ENCODE data around the gene SEPTIN10.
"Not testable (repeated sequence)": the region's sequence is repeated elsewhere in the genome, so short reads cannot be mapped to it uniquely, and the experiment has no call there.

SEPTIN10 gene

GRCh38 chr2:109607766-109608165 lies 6.0 kb downstream of the SEPTIN10 start:
- in situ Hi-C loops (cut with MboI; ENCODE audit: low sequenced_read_pairs) = no loop called here

DNA sequence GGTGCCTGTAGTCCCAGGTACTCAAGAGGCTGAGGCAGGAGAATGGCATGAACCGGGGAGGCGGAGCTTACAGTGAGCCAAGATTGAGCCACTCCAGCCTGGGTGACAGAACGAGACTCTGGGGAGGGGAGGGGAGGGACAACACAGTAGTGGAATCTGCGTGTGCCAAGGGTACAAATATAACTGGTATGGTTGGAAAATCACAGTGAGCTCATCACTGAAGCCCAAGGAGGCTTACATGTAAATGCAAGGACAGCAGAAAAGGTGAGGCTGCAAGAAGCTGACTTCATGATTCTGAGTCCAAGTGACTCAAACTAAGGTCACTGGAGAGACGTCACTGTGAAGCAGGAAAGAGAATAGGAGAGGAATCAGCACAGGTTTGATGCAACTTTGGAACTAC lies 9.2 kb downstream of the SEPTIN10 start:
- in situ Hi-C loops (cut with MboI; ENCODE audit: low sequenced_read_pairs) = no loop called here

GRCh38 chr2:109602617-109603188 lies 11.1 kb downstream of the SEPTIN10 start:
- in situ Hi-C loops (cut with MboI; ENCODE audit: low sequenced_read_pairs) = no loop called here

DNA sequence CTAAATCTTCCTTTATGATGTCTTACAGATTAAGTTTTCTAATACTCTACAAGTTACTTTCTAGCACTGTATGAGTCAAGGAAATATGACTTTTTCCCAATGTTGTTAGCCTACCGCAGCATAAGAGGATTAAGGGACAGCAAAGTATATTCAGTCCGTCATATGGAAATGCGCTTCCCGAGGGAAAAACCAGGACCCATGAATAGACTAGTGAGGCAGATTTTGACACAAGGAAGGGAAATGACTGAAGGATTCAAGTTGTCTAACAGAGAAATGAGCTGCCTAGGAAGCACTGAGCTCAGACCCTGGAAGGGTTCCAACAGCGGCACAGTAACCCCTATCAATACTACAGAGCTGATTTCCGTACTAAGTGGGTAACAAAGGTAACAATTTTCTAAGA lies 12.0 kb downstream of the SEPTIN10 start:
- in situ Hi-C loops (cut with MboI; ENCODE audit: low sequenced_read_pairs) = no loop called here

GRCh38 chr2:109597283-109597682 lies 16.5 kb downstream of the SEPTIN10 start:
- in situ Hi-C loops (cut with MboI; ENCODE audit: low sequenced_read_pairs) = no loop called here

GRCh38 chr2:109595644-109596043 lies 18.1 kb downstream of the SEPTIN10 start:
- in situ Hi-C loops (cut with MboI; ENCODE audit: low sequenced_read_pairs) = no loop called here

DNA sequence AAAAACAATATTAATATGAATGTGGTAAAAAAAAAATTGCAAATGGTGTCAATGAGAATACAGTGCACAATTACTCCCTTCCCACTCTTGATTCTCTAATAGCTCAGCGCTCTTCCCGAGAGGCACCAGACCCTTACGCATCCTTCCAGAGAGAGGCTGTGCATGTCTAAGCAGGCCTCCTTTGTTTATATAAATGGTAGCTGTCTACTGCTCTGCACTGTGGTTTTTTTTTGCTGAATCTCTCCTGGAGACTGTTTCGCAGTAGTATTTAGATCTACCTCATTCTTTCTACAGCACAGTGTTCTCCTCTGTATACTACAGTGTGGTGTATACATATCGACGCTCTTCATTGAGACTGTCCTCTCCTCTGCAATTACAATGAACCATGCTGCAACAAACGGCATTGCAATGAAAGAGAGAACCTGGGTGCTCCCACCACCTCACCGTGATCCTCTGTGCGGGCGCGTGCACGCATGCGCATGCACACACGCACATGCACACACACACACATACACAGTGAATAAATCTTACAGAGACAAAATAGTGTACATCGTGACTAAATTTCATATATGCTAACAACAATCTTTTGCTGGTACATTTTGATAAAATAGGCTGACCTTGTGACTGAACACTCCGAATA lies 19.4 kb downstream of the SEPTIN10 start:
- in situ Hi-C loops (cut with MboI; ENCODE audit: low sequenced_read_pairs) = no loop called here

DNA sequence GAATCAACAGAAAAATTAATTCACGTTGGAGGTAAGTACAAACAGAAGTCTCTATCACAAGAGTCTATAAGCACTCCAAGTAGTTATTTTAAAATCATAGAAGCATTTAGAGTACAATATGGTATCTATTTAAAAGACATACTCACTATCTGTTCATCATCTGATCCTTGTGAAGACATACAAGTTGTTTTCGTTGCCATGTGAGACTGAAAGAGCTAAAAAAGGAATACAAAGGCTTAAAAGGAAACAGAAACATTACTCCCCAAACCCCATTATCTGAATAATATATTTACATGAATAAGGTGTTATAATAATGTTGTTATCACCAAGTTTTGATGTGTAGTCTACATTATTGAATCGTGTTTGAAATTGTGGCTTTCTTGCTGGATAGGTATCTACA lies 20.9 kb downstream of the SEPTIN10 start:
- in situ Hi-C loops (cut with MboI; ENCODE audit: low sequenced_read_pairs) = no loop called here

DNA sequence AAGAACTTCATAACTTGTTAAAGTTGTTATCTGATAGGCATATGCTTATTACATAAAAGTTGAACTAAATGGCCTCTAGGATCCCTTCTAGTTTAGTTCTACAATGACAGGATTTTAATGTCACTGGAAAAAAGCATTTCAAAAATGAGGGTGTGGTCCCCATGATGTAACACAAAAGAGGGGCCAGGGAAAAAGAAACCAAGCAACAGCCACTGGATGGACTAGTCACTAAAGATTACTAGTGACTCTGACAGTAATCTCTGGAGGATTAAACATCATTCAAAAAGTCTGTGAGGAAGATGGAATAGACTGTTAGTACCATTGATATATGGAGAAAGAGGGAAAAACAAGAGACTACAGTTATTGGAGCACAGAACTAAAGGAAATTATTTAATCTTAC lies 22.6 kb downstream of the SEPTIN10 start:
- in situ Hi-C loops (cut with MboI; ENCODE audit: low sequenced_read_pairs) = no loop called here

DNA sequence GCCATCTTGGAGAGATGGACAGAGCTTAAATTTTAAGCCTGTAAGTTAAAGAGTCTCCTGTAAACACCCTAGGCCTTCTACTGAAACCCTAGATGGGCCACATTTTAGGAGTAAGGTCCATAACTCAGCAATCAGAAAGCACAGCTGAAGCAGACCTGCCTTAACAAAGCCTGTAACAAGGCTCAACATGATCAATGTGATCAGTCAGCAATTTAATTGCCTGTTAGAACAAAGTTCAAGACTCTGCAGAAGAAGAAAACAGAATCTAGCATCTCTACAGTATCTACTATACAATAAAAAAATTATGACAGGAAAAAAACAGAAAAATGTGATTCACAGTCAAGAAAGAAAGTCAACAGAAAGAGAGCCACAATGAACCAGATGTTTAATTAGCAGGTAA lies 27.1 kb downstream of the SEPTIN10 start:
- in situ Hi-C loops (cut with MboI; ENCODE audit: low sequenced_read_pairs) = no loop called here

GRCh38 chr2:109582928-109583895 lies 30.6 kb downstream of the SEPTIN10 start:
- in situ Hi-C loops (cut with MboI; ENCODE audit: low sequenced_read_pairs) = no loop called here

DNA sequence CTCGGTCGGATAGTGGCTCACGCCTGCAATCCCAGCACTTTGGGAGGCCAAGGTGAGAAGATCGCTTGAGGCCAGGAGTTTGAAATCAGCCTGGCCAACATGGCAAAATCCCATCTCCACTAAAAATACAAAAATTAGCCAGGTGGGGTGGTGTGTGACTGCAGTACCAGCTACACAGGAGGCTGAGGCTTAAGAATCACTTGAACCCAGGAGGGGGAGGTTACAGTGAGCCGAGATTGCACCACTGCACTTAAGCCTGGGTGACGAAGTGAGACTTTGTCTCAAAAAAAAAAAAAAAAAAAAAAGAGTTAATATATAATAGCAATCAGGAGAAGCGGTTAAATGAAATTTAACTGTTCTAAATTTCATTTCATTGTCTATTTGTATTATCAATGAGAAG lies 36.1 kb downstream of the SEPTIN10 start:
- in situ Hi-C loops (cut with MboI; ENCODE audit: low sequenced_read_pairs) = not testable (repeated sequence)

- in situ Hi-C loops (cut with MboI; ENCODE audit: low sequenced_read_pairs) = no loop called here
Measured at GRCh38 chr2:109575373-109575772, 38.4 kb downstream of the SEPTIN10 start.

DNA sequence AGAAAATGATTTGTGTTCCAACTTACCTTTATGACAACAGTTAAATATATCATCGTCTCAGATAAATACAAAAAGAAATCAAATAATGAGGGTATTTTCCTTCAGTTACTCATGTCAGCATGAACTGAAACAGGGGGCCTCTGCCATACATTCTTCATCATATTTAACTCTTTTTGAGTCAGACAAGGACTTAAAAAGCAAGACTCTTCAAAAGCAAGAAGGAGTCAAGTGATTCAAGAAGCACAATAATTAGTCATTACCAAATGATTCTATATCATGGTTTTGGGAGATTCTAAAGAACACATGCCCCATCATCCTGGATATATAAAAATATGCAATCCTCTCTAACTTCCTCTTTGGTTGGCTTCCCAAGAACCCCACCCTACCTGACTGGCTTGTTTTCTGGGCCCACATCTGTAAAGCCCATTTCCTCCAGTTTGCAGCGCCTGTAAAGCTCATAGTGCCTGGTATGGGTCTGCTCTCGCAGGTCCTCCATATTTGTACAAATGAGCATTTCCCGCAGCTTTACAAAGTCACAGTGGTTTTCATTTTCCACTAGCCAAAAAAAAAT lies 49.7 kb downstream of the SEPTIN10 start:
- in situ Hi-C loops (cut with MboI; ENCODE audit: low sequenced_read_pairs) = no loop called here

- in situ Hi-C loops (cut with MboI; ENCODE audit: low sequenced_read_pairs) = no loop called here
Measured at GRCh38 chr2:109563288-109563687, 50.5 kb downstream of the SEPTIN10 start.

- in situ Hi-C loops (cut with MboI; ENCODE audit: low sequenced_read_pairs) = no loop called here
Measured at GRCh38 chr2:109562421-109562820, 51.3 kb downstream of the SEPTIN10 start.

- in situ Hi-C loops (cut with MboI; ENCODE audit: low sequenced_read_pairs) = no loop called here
Measured at GRCh38 chr2:109560265-109560664, 53.5 kb downstream of the SEPTIN10 start.

- in situ Hi-C loops (cut with MboI; ENCODE audit: low sequenced_read_pairs) = no loop called here
Measured at GRCh38 chr2:109558076-109558882, 55.5 kb downstream of the SEPTIN10 start.

GRCh38 chr2:109557309-109557708 lies 56.5 kb downstream of the SEPTIN10 start:
- in situ Hi-C loops (cut with MboI; ENCODE audit: low sequenced_read_pairs) = no loop called here

DNA sequence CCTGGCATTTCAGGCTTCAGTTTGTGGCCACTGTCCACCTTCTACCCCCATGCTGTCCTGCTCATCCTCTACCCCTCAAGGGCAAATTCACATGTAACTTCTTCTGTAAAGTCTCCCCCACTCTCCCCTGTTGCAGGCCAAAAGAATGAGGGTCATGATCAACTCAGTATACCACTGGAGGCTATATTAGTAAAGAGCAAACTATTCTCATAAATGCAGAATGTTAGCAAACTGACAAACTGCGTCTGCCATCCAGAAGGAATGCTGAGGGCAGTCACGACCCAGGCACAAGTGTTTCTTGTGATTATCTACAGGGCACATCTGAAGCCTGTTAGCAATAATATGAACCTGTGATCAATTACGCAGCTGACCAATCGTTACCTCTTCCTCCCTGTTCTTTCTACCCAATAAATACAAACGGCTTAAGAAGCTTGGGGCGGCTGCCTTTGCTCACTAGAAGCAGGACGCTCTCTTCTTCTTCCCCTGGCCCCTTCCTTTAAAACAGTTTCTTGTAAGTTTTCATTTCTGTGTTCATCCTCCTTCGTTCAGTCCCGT lies 58.3 kb downstream of the SEPTIN10 start:
- in situ Hi-C loops (cut with MboI; ENCODE audit: low sequenced_read_pairs) = no loop called here
